GM12878 (cell line): Measurements from ENCODE around the gene SPOP. TPM values are rescaled to one million over a fixed set of nuclear protein-coding genes. Genes with fewer than 3 reads are reported as not detected.

Experiments used
- ATAC-seq: fragments of 200-7000 bp; cut with Tn5 transposase; 3 replicates; pipeline ENCODE4 v1.9.1; 2020; ENCODE audit warnings: mild to moderate bottlenecking, moderate library complexity
- BruUV-seq: library from RNA; stranded (reverse); fragments of 400-500 nt; replicated peaks from 2 replicates; lab custom pipeline; 2021; lab: Mats Ljungman, UMichigan
- CTCF ChIA-PET: fragments of 300-600 bp; sonication (Branson Sonifier 250); formaldehyde crosslinking; extraction: SDS; loops from one replicate; lab custom pipeline; 2021; ENCODE audit warnings: inconsistent platforms; lab: Yijun Ruan, JAX
- POLR2A ChIA-PET: fragments of 350-600 bp; formaldehyde crosslinking; extraction: SDS; loops from one replicate; lab custom pipeline; 2021; ENCODE audit warnings: inconsistent platforms; lab: Charles Lee
- RAD21 ChIA-PET: fragments of 300-600 bp; sonication (Branson Sonifier 250); formaldehyde crosslinking; loops from one replicate; lab custom pipeline; 2023; ENCODE audit warnings: antibody characterized with exemption; ENCODE audit not compliant: unreplicated experiment; lab: Charles Lee
- SMC1A ChIA-PET: fragments of 300-600 bp; sonication (Branson Sonifier 250); formaldehyde crosslinking; loops from one replicate; lab custom pipeline; 2023; ENCODE audit not compliant: unreplicated experiment, uncharacterized antibody; lab: Charles Lee
- DNase-seq: peaks from one replicate; pipeline ENCODE4 v3.0.0-alpha.2; 2011; ENCODE audit warnings: low read depth, low spot score
- FAIRE-seq: peaks from 3 replicates; lab custom pipeline; 2011; peaks lifted over from hg19 to GRCh38; lab: Jason Lieb, UNC
- H2AFZ ChIP-seq: 2 replicates; pipeline ENCODE4 v1.6.0; 2011; ENCODE audit warnings: low read depth, low read length, control low read depth; ENCODE audit not compliant: control insufficient read depth
- H3K27ac ChIP-seq: 2 replicates; pipeline ENCODE4 v1.5.1; 2011; ENCODE audit warnings: control low read depth; ENCODE audit not compliant: control insufficient read depth, insufficient read depth
- H3K27me3 ChIP-seq, 2 experiments: replicated peaks in 1 of 2; 2 replicates each; pipeline versions ENCODE4 v1.6.0 to v1.6.1; 2011; ENCODE audit warnings: low read length in 1 of 2; ENCODE audit not compliant: control insufficient read depth in 2 of 2, insufficient read depth in 2 of 2
- H3K36me3 ChIP-seq, 2 experiments: 2 replicates each; pipeline ENCODE4 v1.5.1; 2011; ENCODE audit warnings: low read length in 1 of 2; ENCODE audit not compliant: control insufficient read depth in 2 of 2, insufficient read depth in 2 of 2
- H3K4me1 ChIP-seq: 2 replicates; pipeline ENCODE4 v1.6.1; 2011; ENCODE audit warnings: mild to moderate bottlenecking, low read length, moderate library complexity, mixed read lengths; ENCODE audit not compliant: control insufficient read depth, insufficient read depth
- H3K4me2 ChIP-seq: 2 replicates; pipeline ENCODE4 v1.6.0; 2011; ENCODE audit warnings: control low read depth; ENCODE audit not compliant: control insufficient read depth, insufficient read depth
- H3K4me3 ChIP-seq: fragments of 200-600 bp; sonication (generic); 2 replicates; pipeline ENCODE4 v1.5.1; 2016
- H3K79me2 ChIP-seq: 2 replicates; pipeline ENCODE4 v1.6.0; 2011; ENCODE audit warnings: low read length; ENCODE audit not compliant: control insufficient read depth, insufficient read depth
- H3K9ac ChIP-seq: 2 replicates; pipeline ENCODE4 v1.8.0; 2011; ENCODE audit warnings: low read length, control low read depth, mixed read lengths; ENCODE audit not compliant: control insufficient read depth, insufficient read depth
- H3K9me3 ChIP-seq: replicated peaks from 3 replicates; pipeline ENCODE4 v1.5.1; 2011; ENCODE audit warnings: mild to moderate bottlenecking, low read length; ENCODE audit not compliant: control insufficient read depth, insufficient read depth
- H4K20me1 ChIP-seq: 2 replicates; pipeline ENCODE4 v1.6.0; 2011; ENCODE audit not compliant: control insufficient read depth, insufficient read depth
- EGR1 ChIP-seq, 2 experiments: IDR thresholded peaks; 1 replicate in 1 of 2; 2 replicates in 1 of 2; pipeline ENCODE4 v1.6.1; 2011 to 2012; ENCODE audit warnings: low read depth in 2 of 2, low read length in 2 of 2, borderline replicate concordance in 1 of 2, mild to moderate bottlenecking in 1 of 2, moderate library complexity in 1 of 2
- EP300 ChIP-seq, 2 experiments: fragments of 150-350 bp in 1 of 2; IDR thresholded peaks; 2 replicates each; pipeline ENCODE4 v1.6.1; 2011 to 2012; ENCODE audit warnings: low read depth in 2 of 2, low read length in 2 of 2, borderline replicate concordance in 1 of 2, improper control_type of control experiment in 1 of 2, inconsistent platforms in 1 of 2; ENCODE audit not compliant: control insufficient read depth in 1 of 2
- JUND ChIP-seq: IDR thresholded peaks from 2 replicates; pipeline ENCODE4 v1.6.1; 2012; ENCODE audit warnings: low read depth, mild to moderate bottlenecking, low read length, improper control_type of control experiment, moderate library complexity
- MXI1 ChIP-seq: fragments of 150-350 bp; IDR thresholded peaks from 2 replicates; pipeline ENCODE4 v1.6.1; 2011; ENCODE audit warnings: low read depth, mild to moderate bottlenecking, inconsistent platforms, low read length, improper control_type of control experiment
- NR2C2 ChIP-seq: IDR thresholded peaks from 2 replicates; pipeline ENCODE4 v1.6.1; 2011; ENCODE audit warnings: borderline replicate concordance, low read depth; ENCODE audit not compliant: control insufficient read depth, insufficient read length
- RUNX3 ChIP-seq: IDR thresholded peaks from 2 replicates; pipeline ENCODE4 v1.6.1; 2012; ENCODE audit warnings: low read length, inconsistent platforms
- SMARCA5 ChIP-seq: fragments of 450-650 bp; IDR thresholded peaks from 2 replicates; pipeline ENCODE4 v1.6.1; 2017; ENCODE audit warnings: mild to moderate bottlenecking
- SRF ChIP-seq, 2 experiments: IDR thresholded peaks; 2 replicates each; pipeline ENCODE4 v1.6.1; 2011; ENCODE audit warnings: low read depth in 2 of 2, low read length in 2 of 2, mild to moderate bottlenecking in 1 of 2, moderate library complexity in 1 of 2
- ZSCAN29 ChIP-seq: fragments of 450-650 bp; IDR thresholded peaks from 2 replicates; pipeline ENCODE4 v1.6.1; 2017; ENCODE audit warnings: mild to moderate bottlenecking, moderate library complexity
- WGBS: methylation state at CpG from one replicate; pipeline ENCODE4 v1.1.6; 2016; ENCODE audit warnings: low lambda C conversion rate; ENCODE audit not compliant: insufficient replicate concordance, insufficient coverage; ENCODE audit errors: missing lambda C conversion rate; 5-methylcytosine and 5-hydroxymethylcytosine counted together
- in situ Hi-C: fragments of 300-500 bp; cut with MboI; formaldehyde crosslinking; loops from 9 replicates; pipeline ENCODE4 v1.14.3; 2018; ENCODE audit warnings: mixed read lengths
- intact Hi-C: fragments of 100-400 bp; cut with micrococcal nuclease; formaldehyde crosslinking; loops from one replicate; pipeline ENCODE4 v1.14.2; 2022; ENCODE audit not compliant: unreplicated experiment
- polyA plus RNA-seq, 11 experiments: library from polyadenylated mRNA; depleted of rRNA in 4 of 11; unstranded in 6 of 11; stranded (reverse) in 5 of 11; fragments of >200 nt; fragmentation: Nextera tagmentation in 4 of 11; fragmentation: Illumina TruSeq in 1 of 11; extraction: Ambion mirVana in 4 of 11; extraction: Trizol in 1 of 11; gene quantifications; 1 replicate in 1 of 11; 2 replicates in 10 of 11; pipeline versions ENCODE4 v1.2.1 to v1.2.3, GENCODE V29; 2011 to 2016; ENCODE audit warnings: inconsistent platforms in 2 of 11, missing spikeins in 2 of 11, low read depth in 1 of 11
- total RNA-seq, 4 experiments: library from RNA; depleted of rRNA in 3 of 4; stranded (reverse); fragments of >200 nt in 3 of 4; fragmentation: Illumina TruSeq in 1 of 4; extraction: Trizol in 1 of 4; gene quantifications; 2 replicates each; pipeline versions ENCODE4 v1.2.1 to v1.2.3, GENCODE V29; 2013 to 2021
- TF ChIP-seq, protein P1 (sequence below): fragments of 150-350 bp; IDR thresholded peaks from 2 replicates; pipeline ENCODE4 v1.6.1; 2014; ENCODE audit warnings: mild to moderate bottlenecking, low read depth, low read length

The SPOP gene
- total and polyA plus RNA-seq, 10 of the 15 experiments (the other 5 are each of a cell fraction or from before 2014, with no cell fraction given) = 35.1 to 80.4 (median 44.7) TPM

DNA sequence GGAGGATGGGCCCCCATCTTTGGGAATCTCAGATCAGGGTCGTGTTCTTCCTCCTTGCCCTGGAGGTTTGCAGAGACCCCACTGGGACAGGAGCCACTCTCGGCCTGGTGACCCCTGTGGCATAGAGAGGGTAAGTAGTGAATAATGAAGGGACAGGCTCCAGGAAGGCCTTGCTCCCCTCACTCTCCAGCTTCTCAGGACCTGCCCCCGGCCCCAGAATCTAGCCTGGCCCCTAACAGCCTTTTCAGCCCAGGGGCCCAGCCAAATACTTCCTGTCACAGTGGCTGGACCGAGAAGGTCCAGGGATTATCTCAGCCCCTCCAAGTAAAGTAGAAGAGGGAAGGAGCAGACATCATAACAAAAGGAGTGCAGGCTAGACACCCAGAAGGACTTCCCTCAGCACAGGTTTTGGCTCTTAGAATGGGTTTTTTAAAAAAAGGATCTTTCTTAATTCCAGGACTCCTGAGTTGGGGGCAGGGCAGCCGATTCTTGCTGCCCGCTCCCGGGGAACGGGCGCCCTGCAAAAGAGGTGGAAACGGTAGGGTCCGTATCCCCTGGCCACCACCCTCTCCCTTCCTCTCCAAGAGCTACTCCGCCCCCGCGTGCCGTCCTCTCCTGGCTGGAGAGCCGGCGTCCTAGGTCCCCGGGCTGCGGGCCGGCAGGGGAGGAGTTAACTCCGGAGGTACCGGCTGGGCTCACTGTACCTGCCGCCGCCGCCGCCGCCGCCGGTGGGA lies 102.8 kb downstream of the SPOP start:
- POLR2A ChIA-PET = interaction anchor here (1.6 kb wide), 1 partner anchor 121 kb away, joined by 7 read pairs; no protein-coding TSS in a partner anchor
- no TSS peak for BruUV-seq
- no peak for FAIRE-seq
- no peak for DNase-seq
- Histone ChIP-seq H3K4me2 (peak overlapping the region; percentile 86), H3K79me2 (no peaks in the 10 kb centered on the region), H3K9ac (no peak overlapping the region), H3K4me1 (peaks cover 12% of the 10 kb centered on the region), H2AFZ (no peak overlapping the region), H3K27me3 (peaks cover 2 to 8% of the 10 kb centered on the region in 2 experiments; a peak in 3 of 4 replicates), H3K27ac (no peak overlapping the region), H3K36me3 (no peaks in the 10 kb centered on the region), H3K9me3 (no peaks in the 10 kb centered on the region), H3K4me3 (peak overlapping the region; percentile 62; the same call in 1 of the 2 replicates), H4K20me1 (no peaks in the 10 kb centered on the region)
- SMC1A ChIA-PET = interaction anchor here (1.4 to 1.8 kb wide), 2 partner anchors 84 to 121 kb away, joined by 3 to 4 read pairs; no protein-coding TSS in a partner anchor
- no peak for ATAC-seq
- in situ Hi-C loops (loop anchor here (5.0 kb wide), 3 partner anchors 122 to 422 kb away; partner anchors contain the start of genes DLX3 and KAT7), intact Hi-C loops (no loop called here)
- CTCF ChIA-PET = interaction anchor here (0.7 to 17.8 kb wide), 9 partner anchors 18 to 204 kb away, joined by 3 to 483 read pairs (median 3); partner anchors contain the start of gene SLC35B1
- TF ChIP-seq EGR1 (IDR thresholded peaks at IDR 0.05; ENCODE audit: borderline replicate concordance in 1 of 2, low read depth in 2 of 2, low read length in 2 of 2) (peak in 1 of 2 experiments; percentile 40; a peak in 1 of 3 replicates), NR2C2 (no peak)
- 28% methylated on average over 22 of the region's 29 CpGs for WGBS
- RAD21 ChIA-PET = interaction anchor here (1.9 to 2.6 kb wide), 2 partner anchors 121 kb away, joined by 12 to 15 read pairs; no protein-coding TSS in a partner anchor

DNA sequence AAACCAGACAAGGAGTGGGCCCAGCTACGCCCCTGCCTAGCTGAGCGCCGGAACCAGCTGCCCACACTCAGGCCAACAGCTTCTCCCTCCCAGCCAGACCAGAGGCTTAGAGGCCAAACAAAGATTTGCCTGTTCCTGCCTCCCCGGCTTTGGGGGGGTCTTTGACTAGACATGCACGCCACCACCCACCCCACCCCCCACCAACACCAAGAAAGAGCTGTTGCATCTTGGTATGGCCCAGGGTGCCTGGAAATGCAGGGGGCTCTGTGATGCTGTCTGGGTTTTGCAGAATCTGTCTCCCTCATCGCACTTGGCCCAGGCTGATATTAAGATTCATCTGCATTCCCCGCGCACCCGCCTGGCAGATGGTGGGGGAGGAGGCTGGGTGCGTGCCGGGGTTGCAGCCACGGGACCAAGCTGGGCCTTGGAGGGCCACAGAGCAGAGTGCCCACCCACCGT lies 103.5 kb downstream of the SPOP start:
- RAD21 ChIA-PET = interaction anchor here (2.6 kb wide), 1 partner anchor 122 kb away, joined by 15 read pairs; no protein-coding TSS in a partner anchor
- Histone ChIP-seq H3K9me3 (no peaks in the 10 kb centered on the region), H3K4me3 (no peak overlapping the region), H3K36me3 (no peaks in the 10 kb centered on the region), H3K27me3 (peaks cover 2 to 8% of the 10 kb centered on the region in 2 experiments; a peak in 3 of 4 replicates), H3K27ac (no peak overlapping the region), H3K4me2 (no peak overlapping the region), H3K4me1 (peaks cover 13% of the 10 kb centered on the region), H2AFZ (no peak overlapping the region), H3K9ac (no peak overlapping the region), H3K79me2 (no peaks in the 10 kb centered on the region), H4K20me1 (no peaks in the 10 kb centered on the region)
- SMC1A ChIA-PET = interaction anchor here (1.4 to 1.8 kb wide), 2 partner anchors 122 to 130 kb away, joined by 3 to 4 read pairs; no protein-coding TSS in a partner anchor
- in situ Hi-C loops (loop anchor here (5.0 kb wide), 3 partner anchors 123 to 423 kb away; partner anchors contain the start of genes DLX3 and KAT7), intact Hi-C loops (no loop called here)
- CTCF ChIA-PET = interaction anchor here (0.7 to 17.8 kb wide), 6 partner anchors 17 to 205 kb away, joined by 3 to 483 read pairs (median 3); partner anchors contain the start of gene SLC35B1
- POLR2A ChIA-PET = no interaction called here
- DNase-seq (no peak), ATAC-seq (no peak), FAIRE-seq (no peak)
- WGBS = 49% methylated on average over 13 of the region's 13 CpGs
- BruUV-seq = no TSS peak
- no peak for TF ChIP-seq SRF (IDR thresholded peaks at IDR 0.05; ENCODE audit: low read depth in 2 of 2, low read length in 2 of 2)
- no peak for TF ChIP-seq JUND
- no peak for TF ChIP-seq RUNX3
- TF ChIP-seq ZSCAN29 = no peak
- TF ChIP-seq, protein P1, sequence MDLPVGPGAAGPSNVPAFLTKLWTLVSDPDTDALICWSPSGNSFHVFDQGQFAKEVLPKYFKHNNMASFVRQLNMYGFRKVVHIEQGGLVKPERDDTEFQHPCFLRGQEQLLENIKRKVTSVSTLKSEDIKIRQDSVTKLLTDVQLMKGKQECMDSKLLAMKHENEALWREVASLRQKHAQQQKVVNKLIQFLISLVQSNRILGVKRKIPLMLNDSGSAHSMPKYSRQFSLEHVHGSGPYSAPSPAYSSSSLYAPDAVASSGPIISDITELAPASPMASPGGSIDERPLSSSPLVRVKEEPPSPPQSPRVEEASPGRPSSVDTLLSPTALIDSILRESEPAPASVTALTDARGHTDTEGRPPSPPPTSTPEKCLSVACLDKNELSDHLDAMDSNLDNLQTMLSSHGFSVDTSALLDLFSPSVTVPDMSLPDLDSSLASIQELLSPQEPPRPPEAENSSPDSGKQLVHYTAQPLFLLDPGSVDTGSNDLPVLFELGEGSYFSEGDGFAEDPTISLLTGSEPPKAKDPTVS = no peak
- no peak for TF ChIP-seq MXI1
- no peak for TF ChIP-seq EP300 (IDR thresholded peaks at IDR 0.05; ENCODE audit: borderline replicate concordance in 1 of 2, control insufficient read depth in 1 of 2, low read depth in 2 of 2, low read length in 2 of 2)
- TF ChIP-seq SMARCA5 = no peak
